HEK293 (cell line): Measurements from ENCODE around the gene PCDHGC5.

Experiments
- BCL11A ChIP-seq: fragments of 450-650 bp; formaldehyde crosslinking; IDR thresholded peaks from 2 replicates; pipeline ENCODE4 v1.5.1; 2016; ENCODE audit warnings: low read depth, missing biosample characterization, missing genetic modification characterization
- KLF16 ChIP-seq: fragments of 450-650 bp; formaldehyde crosslinking; IDR thresholded peaks from 2 replicates; pipeline ENCODE4 v1.5.1; 2017; ENCODE audit warnings: missing biosample characterization, missing genetic modification characterization
- KLF7 ChIP-seq: fragments of 450-650 bp; formaldehyde crosslinking; IDR thresholded peaks from 2 replicates; pipeline ENCODE4 v1.5.1; 2016; ENCODE audit warnings: missing biosample characterization, missing genetic modification characterization, borderline replicate concordance
- KLF8 ChIP-seq: fragments of 450-650 bp; formaldehyde crosslinking; IDR thresholded peaks from 2 replicates; pipeline ENCODE4 v1.5.1; 2016; ENCODE audit warnings: missing biosample characterization, missing genetic modification characterization
- OSR2 ChIP-seq: fragments of 450-650 bp; formaldehyde crosslinking; IDR thresholded peaks from 2 replicates; pipeline ENCODE4 v1.5.1; 2016; ENCODE audit warnings: missing biosample characterization, missing genetic modification characterization
- OVOL3 ChIP-seq: fragments of 450-650 bp; formaldehyde crosslinking; IDR thresholded peaks from 2 replicates; pipeline ENCODE4 v1.5.1; 2016; ENCODE audit warnings: missing biosample characterization, missing genetic modification characterization
- SALL2 ChIP-seq: fragments of 450-650 bp; formaldehyde crosslinking; IDR thresholded peaks from 2 replicates; pipeline ENCODE4 v1.5.0; 2017; ENCODE audit warnings: missing biosample characterization, mild to moderate bottlenecking, missing genetic modification characterization, borderline replicate concordance
- SETDB1 ChIP-seq: IDR thresholded peaks from one replicate; pipeline ENCODE4 v1.6.1; 2017; ENCODE audit warnings: mild to moderate bottlenecking, low read length, moderate library complexity, mixed read lengths; ENCODE audit not compliant: insufficient read length
- YY1 ChIP-seq: fragments of 450-650 bp; formaldehyde crosslinking; IDR thresholded peaks from 2 replicates; pipeline ENCODE4 v1.5.1; 2018; ENCODE audit warnings: missing biosample characterization, missing genetic modification characterization
- ZBTB7A ChIP-seq: fragments of 450-650 bp; formaldehyde crosslinking; IDR thresholded peaks from 2 replicates; pipeline ENCODE4 v1.5.1; 2016; ENCODE audit warnings: low read depth, missing biosample characterization, missing genetic modification characterization
- ZFP37 ChIP-seq: fragments of 450-650 bp; formaldehyde crosslinking; IDR thresholded peaks from 2 replicates; pipeline ENCODE4 v1.5.1; 2016; ENCODE audit warnings: missing biosample characterization, missing genetic modification characterization
- ZNF214 ChIP-seq: fragments of 450-650 bp; formaldehyde crosslinking; IDR thresholded peaks from 2 replicates; pipeline ENCODE4 v1.5.1; 2017; ENCODE audit warnings: missing biosample characterization, mild to moderate bottlenecking, missing genetic modification characterization, borderline replicate concordance
- ZNF239 ChIP-seq: fragments of 450-650 bp; formaldehyde crosslinking; IDR thresholded peaks from 2 replicates; pipeline ENCODE4 v1.5.1; 2016; ENCODE audit warnings: missing biosample characterization, missing genetic modification characterization
- ZNF24 ChIP-seq: fragments of 450-650 bp; formaldehyde crosslinking; IDR thresholded peaks from 2 replicates; pipeline ENCODE4 v1.5.1; 2016; ENCODE audit warnings: missing biosample characterization, missing genetic modification characterization
- ZNF433 ChIP-seq: fragments of 450-650 bp; formaldehyde crosslinking; IDR thresholded peaks from 2 replicates; pipeline ENCODE4 v1.5.1; 2016; ENCODE audit warnings: missing biosample characterization, missing genetic modification characterization, low read depth
- ZNF530 ChIP-seq: fragments of 450-650 bp; formaldehyde crosslinking; IDR thresholded peaks from 2 replicates; pipeline ENCODE4 v1.5.1; 2016; ENCODE audit warnings: low read depth, missing biosample characterization, missing genetic modification characterization
- ZNF624 ChIP-seq: fragments of 450-650 bp; formaldehyde crosslinking; IDR thresholded peaks from 2 replicates; pipeline ENCODE4 v1.5.1; 2017; ENCODE audit warnings: missing biosample characterization, missing genetic modification characterization
- ZNF670 ChIP-seq: fragments of 450-650 bp; formaldehyde crosslinking; IDR thresholded peaks from 2 replicates; pipeline ENCODE4 v1.5.1; 2016; ENCODE audit warnings: missing biosample characterization, missing genetic modification characterization, low read depth
- ZNF747 ChIP-seq: fragments of 450-650 bp; formaldehyde crosslinking; IDR thresholded peaks from 2 replicates; pipeline ENCODE4 v1.5.1; 2016; ENCODE audit warnings: missing biosample characterization, missing genetic modification characterization
- ZNF837 ChIP-seq: fragments of 450-650 bp; formaldehyde crosslinking; IDR thresholded peaks from 2 replicates; pipeline ENCODE4 v1.5.1; 2016; ENCODE audit warnings: missing biosample characterization, missing genetic modification characterization
- TF ChIP-seq, protein P1 (sequence below): fragments of 450-650 bp; formaldehyde crosslinking; IDR thresholded peaks from 2 replicates; pipeline ENCODE4 v1.5.1; 2017; ENCODE audit warnings: missing biosample characterization, mild to moderate bottlenecking, missing genetic modification characterization, moderate library complexity
- TF ChIP-seq, protein P2 (sequence below): fragments of 450-650 bp; formaldehyde crosslinking; IDR thresholded peaks from 2 replicates; pipeline ENCODE4 v1.5.1; 2016; ENCODE audit warnings: missing biosample characterization, missing genetic modification characterization
- TF ChIP-seq, protein P3 (sequence below): fragments of 450-650 bp; formaldehyde crosslinking; IDR thresholded peaks from 2 replicates; pipeline ENCODE4 v1.5.1; 2017; ENCODE audit warnings: missing biosample characterization, missing genetic modification characterization
- TF ChIP-seq, protein P4 (sequence below): fragments of 450-650 bp; formaldehyde crosslinking; optimal IDR thresholded peaks from 2 replicates; pipeline ENCODE3; 2016; ENCODE audit warnings: missing biosample characterization, mild to moderate bottlenecking, missing genetic modification characterization
- TF ChIP-seq, protein P5 (sequence below): IDR thresholded peaks from 2 replicates; pipeline ENCODE4 v1.6.1; 2011; ENCODE audit warnings: mild to moderate bottlenecking, low read depth, low read length, borderline replicate concordance
- TF ChIP-seq, protein P6 (sequence below): fragments of 450-650 bp; formaldehyde crosslinking; IDR thresholded peaks from 2 replicates; pipeline ENCODE4 v1.5.1; 2017; ENCODE audit warnings: missing biosample characterization, missing genetic modification characterization
- TF ChIP-seq, protein P7 (sequence below): fragments of 450-650 bp; formaldehyde crosslinking; IDR thresholded peaks from 2 replicates; pipeline ENCODE4 v1.5.1; 2016; ENCODE audit warnings: missing biosample characterization, missing genetic modification characterization

Gene PCDHGC5

DNA sequence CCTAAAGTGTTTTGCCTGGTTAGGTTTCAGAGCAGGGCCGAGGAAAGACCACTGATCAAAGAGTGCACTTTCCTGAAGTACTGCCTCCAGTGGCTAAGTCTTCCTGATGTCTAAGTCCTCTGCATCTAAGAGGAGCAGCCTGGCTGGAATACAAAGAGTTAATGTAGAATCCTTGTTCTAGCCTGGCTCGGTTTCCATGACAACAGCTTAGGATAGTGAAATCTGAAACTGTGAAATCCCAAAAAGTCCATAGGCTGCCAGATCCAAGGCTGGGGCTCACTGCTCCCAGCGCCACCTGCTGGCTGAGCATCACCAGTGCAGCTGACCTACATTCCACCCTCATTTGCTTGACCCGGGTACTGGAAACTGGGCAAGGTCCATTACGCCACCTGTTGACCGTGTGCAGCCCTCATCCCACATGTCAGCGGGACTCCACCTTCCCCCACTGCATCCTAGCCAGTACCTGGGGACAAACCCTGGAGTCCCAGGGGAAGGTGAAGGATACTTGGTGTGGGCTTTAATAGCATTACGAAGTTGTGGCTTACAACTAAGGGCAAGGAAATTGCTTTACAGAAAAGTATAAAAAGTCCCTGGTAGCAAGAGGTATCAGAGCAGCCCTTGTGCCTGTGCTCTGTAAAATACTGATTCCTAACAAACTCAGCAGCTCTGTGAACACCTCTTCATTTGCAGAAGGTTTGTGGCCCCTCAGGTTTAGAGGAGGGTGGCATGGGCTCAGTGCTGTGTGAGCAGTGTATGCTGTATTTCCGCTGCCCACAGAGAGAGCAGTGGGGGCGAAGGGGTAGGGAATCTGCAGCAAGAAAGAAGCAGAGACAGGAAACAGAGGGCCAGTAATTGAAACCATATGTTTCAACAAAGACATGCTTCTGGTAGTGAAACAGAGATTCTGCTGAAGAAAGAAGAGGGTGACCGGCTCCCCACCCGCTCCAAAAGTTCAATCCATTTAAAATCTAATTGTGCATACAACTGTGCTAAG is 36.0 kb downstream of the PCDHGC5 start (continued):
- TF ChIP-seq, protein P1, sequence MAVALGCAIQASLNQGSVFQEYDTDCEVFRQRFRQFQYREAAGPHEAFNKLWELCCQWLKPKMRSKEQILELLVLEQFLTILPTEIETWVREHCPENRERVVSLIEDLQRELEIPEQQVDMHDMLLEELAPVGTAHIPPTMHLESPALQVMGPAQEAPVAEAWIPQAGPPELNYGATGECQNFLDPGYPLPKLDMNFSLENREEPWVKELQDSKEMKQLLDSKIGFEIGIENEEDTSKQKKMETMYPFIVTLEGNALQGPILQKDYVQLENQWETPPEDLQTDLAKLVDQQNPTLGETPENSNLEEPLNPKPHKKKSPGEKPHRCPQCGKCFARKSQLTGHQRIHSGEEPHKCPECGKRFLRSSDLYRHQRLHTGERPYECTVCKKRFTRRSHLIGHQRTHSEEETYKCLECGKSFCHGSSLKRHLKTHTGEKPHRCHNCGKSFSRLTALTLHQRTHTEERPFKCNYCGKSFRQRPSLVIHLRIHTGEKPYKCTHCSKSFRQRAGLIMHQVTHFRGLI (tag by site-specific recombination) = no peak
- TF ChIP-seq, protein P2, sequence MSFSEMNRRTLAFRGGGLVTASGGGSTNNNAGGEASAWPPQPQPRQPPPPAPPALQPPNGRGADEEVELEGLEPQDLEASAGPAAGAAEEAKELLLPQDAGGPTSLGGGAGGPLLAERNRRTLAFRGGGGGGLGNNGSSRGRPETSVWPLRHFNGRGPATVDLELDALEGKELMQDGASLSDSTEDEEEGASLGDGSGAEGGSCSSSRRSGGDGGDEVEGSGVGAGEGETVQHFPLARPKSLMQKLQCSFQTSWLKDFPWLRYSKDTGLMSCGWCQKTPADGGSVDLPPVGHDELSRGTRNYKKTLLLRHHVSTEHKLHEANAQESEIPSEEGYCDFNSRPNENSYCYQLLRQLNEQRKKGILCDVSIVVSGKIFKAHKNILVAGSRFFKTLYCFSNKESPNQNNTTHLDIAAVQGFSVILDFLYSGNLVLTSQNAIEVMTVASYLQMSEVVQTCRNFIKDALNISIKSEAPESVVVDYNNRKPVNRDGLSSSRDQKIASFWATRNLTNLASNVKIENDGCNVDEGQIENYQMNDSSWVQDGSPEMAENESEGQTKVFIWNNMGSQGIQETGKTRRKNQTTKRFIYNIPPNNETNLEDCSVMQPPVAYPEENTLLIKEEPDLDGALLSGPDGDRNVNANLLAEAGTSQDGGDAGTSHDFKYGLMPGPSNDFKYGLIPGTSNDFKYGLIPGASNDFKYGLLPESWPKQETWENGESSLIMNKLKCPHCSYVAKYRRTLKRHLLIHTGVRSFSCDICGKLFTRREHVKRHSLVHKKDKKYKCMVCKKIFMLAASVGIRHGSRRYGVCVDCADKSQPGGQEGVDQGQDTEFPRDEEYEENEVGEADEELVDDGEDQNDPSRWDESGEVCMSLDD (tag by site-specific recombination) = no peak
- TF ChIP-seq OSR2 = no peak
- no peak for TF ChIP-seq ZNF24 (tag by site-specific recombination)
- no peak for TF ChIP-seq KLF7 (tag by site-specific recombination)
- TF ChIP-seq ZNF747 (tag by site-specific recombination) = no peak
- no peak for TF ChIP-seq BCL11A
- no peak for TF ChIP-seq OVOL3
- TF ChIP-seq ZFP37 = peak; percentile 72; the same call in 1 of the 2 replicates
- TF ChIP-seq YY1 (tag by site-specific recombination) = no peak
- no peak for TF ChIP-seq ZNF239 (tag by site-specific recombination)
- TF ChIP-seq, protein P3, sequence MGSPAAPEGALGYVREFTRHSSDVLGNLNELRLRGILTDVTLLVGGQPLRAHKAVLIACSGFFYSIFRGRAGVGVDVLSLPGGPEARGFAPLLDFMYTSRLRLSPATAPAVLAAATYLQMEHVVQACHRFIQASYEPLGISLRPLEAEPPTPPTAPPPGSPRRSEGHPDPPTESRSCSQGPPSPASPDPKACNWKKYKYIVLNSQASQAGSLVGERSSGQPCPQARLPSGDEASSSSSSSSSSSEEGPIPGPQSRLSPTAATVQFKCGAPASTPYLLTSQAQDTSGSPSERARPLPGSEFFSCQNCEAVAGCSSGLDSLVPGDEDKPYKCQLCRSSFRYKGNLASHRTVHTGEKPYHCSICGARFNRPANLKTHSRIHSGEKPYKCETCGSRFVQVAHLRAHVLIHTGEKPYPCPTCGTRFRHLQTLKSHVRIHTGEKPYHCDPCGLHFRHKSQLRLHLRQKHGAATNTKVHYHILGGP (tag by site-specific recombination) = no peak
- TF ChIP-seq SALL2 = no peak
- TF ChIP-seq ZNF624 (tag by site-specific recombination) = no peak
- TF ChIP-seq KLF8 (tag by site-specific recombination) = no peak
- TF ChIP-seq, protein P4, sequence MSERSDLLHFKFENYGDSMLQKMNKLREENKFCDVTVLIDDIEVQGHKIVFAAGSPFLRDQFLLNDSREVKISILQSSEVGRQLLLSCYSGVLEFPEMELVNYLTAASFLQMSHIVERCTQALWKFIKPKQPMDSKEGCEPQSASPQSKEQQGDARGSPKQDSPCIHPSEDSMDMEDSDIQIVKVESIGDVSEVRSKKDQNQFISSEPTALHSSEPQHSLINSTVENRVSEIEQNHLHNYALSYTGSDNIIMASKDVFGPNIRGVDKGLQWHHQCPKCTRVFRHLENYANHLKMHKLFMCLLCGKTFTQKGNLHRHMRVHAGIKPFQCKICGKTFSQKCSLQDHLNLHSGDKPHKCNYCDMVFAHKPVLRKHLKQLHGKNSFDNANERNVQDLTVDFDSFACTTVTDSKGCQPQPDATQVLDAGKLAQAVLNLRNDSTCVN = peak; percentile 14
- TF ChIP-seq KLF16 = no peak
- TF ChIP-seq, protein P5, sequence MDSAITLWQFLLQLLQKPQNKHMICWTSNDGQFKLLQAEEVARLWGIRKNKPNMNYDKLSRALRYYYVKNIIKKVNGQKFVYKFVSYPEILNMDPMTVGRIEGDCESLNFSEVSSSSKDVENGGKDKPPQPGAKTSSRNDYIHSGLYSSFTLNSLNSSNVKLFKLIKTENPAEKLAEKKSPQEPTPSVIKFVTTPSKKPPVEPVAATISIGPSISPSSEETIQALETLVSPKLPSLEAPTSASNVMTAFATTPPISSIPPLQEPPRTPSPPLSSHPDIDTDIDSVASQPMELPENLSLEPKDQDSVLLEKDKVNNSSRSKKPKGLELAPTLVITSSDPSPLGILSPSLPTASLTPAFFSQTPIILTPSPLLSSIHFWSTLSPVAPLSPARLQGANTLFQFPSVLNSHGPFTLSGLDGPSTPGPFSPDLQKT = no peak
- no peak for TF ChIP-seq ZNF837
- TF ChIP-seq, protein P6, sequence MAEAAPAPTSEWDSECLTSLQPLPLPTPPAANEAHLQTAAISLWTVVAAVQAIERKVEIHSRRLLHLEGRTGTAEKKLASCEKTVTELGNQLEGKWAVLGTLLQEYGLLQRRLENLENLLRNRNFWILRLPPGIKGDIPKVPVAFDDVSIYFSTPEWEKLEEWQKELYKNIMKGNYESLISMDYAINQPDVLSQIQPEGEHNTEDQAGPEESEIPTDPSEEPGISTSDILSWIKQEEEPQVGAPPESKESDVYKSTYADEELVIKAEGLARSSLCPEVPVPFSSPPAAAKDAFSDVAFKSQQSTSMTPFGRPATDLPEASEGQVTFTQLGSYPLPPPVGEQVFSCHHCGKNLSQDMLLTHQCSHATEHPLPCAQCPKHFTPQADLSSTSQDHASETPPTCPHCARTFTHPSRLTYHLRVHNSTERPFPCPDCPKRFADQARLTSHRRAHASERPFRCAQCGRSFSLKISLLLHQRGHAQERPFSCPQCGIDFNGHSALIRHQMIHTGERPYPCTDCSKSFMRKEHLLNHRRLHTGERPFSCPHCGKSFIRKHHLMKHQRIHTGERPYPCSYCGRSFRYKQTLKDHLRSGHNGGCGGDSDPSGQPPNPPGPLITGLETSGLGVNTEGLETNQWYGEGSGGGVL (tag by site-specific recombination) = no peak
- no peak for TF ChIP-seq ZNF670 (tag by site-specific recombination)
- TF ChIP-seq SETDB1 = no peak
- TF ChIP-seq ZNF433 (tag by site-specific recombination) = no peak
- TF ChIP-seq, protein P7, sequence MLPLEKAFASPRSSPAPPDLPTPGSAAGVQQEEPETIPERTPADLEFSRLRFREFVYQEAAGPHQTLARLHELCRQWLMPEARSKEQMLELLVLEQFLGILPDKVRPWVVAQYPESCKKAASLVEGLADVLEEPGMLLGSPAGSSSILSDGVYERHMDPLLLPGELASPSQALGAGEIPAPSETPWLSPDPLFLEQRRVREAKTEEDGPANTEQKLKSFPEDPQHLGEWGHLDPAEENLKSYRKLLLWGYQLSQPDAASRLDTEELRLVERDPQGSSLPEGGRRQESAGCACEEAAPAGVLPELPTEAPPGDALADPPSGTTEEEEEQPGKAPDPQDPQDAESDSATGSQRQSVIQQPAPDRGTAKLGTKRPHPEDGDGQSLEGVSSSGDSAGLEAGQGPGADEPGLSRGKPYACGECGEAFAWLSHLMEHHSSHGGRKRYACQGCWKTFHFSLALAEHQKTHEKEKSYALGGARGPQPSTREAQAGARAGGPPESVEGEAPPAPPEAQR (tag by site-specific recombination) = no peak
- TF ChIP-seq ZNF530 (tag by site-specific recombination) = no peak
- TF ChIP-seq ZBTB7A (tag by site-specific recombination) = no peak
- TF ChIP-seq ZNF214 (tag by site-specific recombination) = no peak
